HepG2 (cell line): ENCODE results near the gene TADA2B. TPM values are rescaled to one million over a fixed set of nuclear protein-coding genes. Genes with fewer than 3 reads are reported as not detected.
A peak's percentile ranks its signal among the peaks of the same experiment; 100 is the strongest.

Experiments
- CENPX ChIP-seq: sonication (generic); formaldehyde crosslinking; IDR thresholded peaks from 2 replicates; pipeline ENCODE4 v1.9.0; 2021; ENCODE audit warnings: mild to moderate bottlenecking, missing genetic modification reagents, moderate library complexity
- DNMT1 ChIP-seq: sonication (generic); formaldehyde crosslinking; IDR thresholded peaks from 2 replicates; pipeline ENCODE4 v1.5.1; 2020; ENCODE audit warnings: mild to moderate bottlenecking, missing genetic modification reagents
- FOXJ3 ChIP-seq: sonication (generic); formaldehyde crosslinking; IDR thresholded peaks from 2 replicates; pipeline ENCODE4 v1.4.0; 2020; ENCODE audit warnings: missing genetic modification reagents, mild to moderate bottlenecking, borderline replicate concordance
- GPN1 ChIP-seq: sonication (generic); formaldehyde crosslinking; IDR thresholded peaks from 2 replicates; pipeline ENCODE4 v1.5.1; 2020; ENCODE audit warnings: missing genetic modification reagents, borderline replicate concordance
- HDAC2 ChIP-seq: sonication (generic); formaldehyde crosslinking; IDR thresholded peaks from 2 replicates; pipeline ENCODE4 v1.4.0; 2020; ENCODE audit warnings: missing genetic modification reagents
- HES4 ChIP-seq: sonication (generic); formaldehyde crosslinking; IDR thresholded peaks from 2 replicates; pipeline ENCODE4 v1.9.0; 2021; ENCODE audit warnings: mild to moderate bottlenecking, missing genetic modification reagents, borderline replicate concordance
- HOXA3 ChIP-seq: sonication (generic); formaldehyde crosslinking; IDR thresholded peaks from 2 replicates; pipeline ENCODE4 v1.5.0; 2020; ENCODE audit warnings: missing genetic modification reagents
- JUNB ChIP-seq: sonication (generic); formaldehyde crosslinking; IDR thresholded peaks from 2 replicates; pipeline ENCODE4 v1.8.0; 2022; ENCODE audit warnings: missing genetic modification reagents, mild to moderate bottlenecking, borderline replicate concordance
- KAT8 ChIP-seq: IDR thresholded peaks from 2 replicates; pipeline ENCODE4 v1.6.1; 2016; ENCODE audit warnings: missing genetic modification reagents, missing compliant biosample characterization
- KDM1A ChIP-seq: IDR thresholded peaks from 2 replicates; pipeline ENCODE4 v1.6.1; 2016; ENCODE audit warnings: missing compliant biosample characterization
- SAP130 ChIP-seq: IDR thresholded peaks from 2 replicates; pipeline ENCODE4 v1.6.1; 2016; ENCODE audit warnings: low read depth
- SCMH1 ChIP-seq: sonication (generic); formaldehyde crosslinking; IDR thresholded peaks from 2 replicates; pipeline ENCODE4 v1.9.0; 2021; ENCODE audit warnings: missing genetic modification reagents, mild to moderate bottlenecking, borderline replicate concordance
- SMC3 ChIP-seq: IDR thresholded peaks from 2 replicates; pipeline ENCODE4 v1.6.1; 2011; ENCODE audit warnings: low read length, improper control_type of control experiment
- WIZ ChIP-seq: sonication (generic); formaldehyde crosslinking; IDR thresholded peaks from 2 replicates; pipeline ENCODE4 v1.5.1; 2020; ENCODE audit warnings: mild to moderate bottlenecking, missing genetic modification reagents
- XRCC5 ChIP-seq: fragments of 200-400 bp; formaldehyde crosslinking; optimal IDR thresholded peaks from 2 replicates; pipeline ENCODE3; 2017; ENCODE audit warnings: mild to moderate bottlenecking, low read length
- ZBTB20 ChIP-seq: sonication (generic); formaldehyde crosslinking; IDR thresholded peaks from 2 replicates; pipeline ENCODE4 v1.8.1; 2023; ENCODE audit warnings: missing genetic modification reagents, low read depth, mild to moderate bottlenecking, borderline replicate concordance
- ZFYVE20 ChIP-seq: sonication (generic); formaldehyde crosslinking; IDR thresholded peaks from 2 replicates; pipeline ENCODE4 v1.8.0; 2023; ENCODE audit warnings: low read depth, mild to moderate bottlenecking, moderate library complexity, missing genetic modification reagents, borderline replicate concordance
- ZMYM2 ChIP-seq: sonication (generic); formaldehyde crosslinking; IDR thresholded peaks from 2 replicates; pipeline ENCODE4 v1.8.0; 2022; ENCODE audit warnings: mild to moderate bottlenecking, missing genetic modification reagents
- ZNF138 ChIP-seq: sonication (generic); formaldehyde crosslinking; IDR thresholded peaks from 2 replicates; pipeline ENCODE4 v1.5.0; 2020; ENCODE audit warnings: mild to moderate bottlenecking, low read depth, missing genetic modification reagents
- ZNF256 ChIP-seq: sonication (generic); formaldehyde crosslinking; conservative IDR thresholded peaks from 2 replicates; pipeline ENCODE4 v1.4.0; 2020; ENCODE audit warnings: missing genetic modification reagents
- ZNF317 ChIP-seq: sonication (generic); formaldehyde crosslinking; IDR thresholded peaks from 2 replicates; pipeline ENCODE4 v1.5.0; 2020; ENCODE audit warnings: mild to moderate bottlenecking, missing genetic modification reagents
- ZNF577 ChIP-seq: sonication (generic); formaldehyde crosslinking; IDR thresholded peaks from 2 replicates; pipeline ENCODE4 v1.4.0; 2020; ENCODE audit warnings: mild to moderate bottlenecking, low read depth, missing genetic modification reagents, borderline replicate concordance
- ZNF616 ChIP-seq: sonication (generic); formaldehyde crosslinking; IDR thresholded peaks from 2 replicates; pipeline ENCODE4 v1.5.0; 2020; ENCODE audit warnings: low read depth, mild to moderate bottlenecking, missing genetic modification reagents
- polyA plus RNA-seq, 8 experiments: library from polyadenylated mRNA; depleted of rRNA in 3 of 8; stranded (reverse) in 7 of 8; unstranded in 1 of 8; fragments of >200 nt; fragmentation: Illumina TruSeq in 4 of 8; extraction: Trizol in 4 of 8; gene quantifications; 2 replicates each; pipeline versions ENCODE4 v1.2.1 to v1.2.3, GENCODE V29; 2011 to 2016; ENCODE audit warnings: low read depth in 4 of 8, missing spikeins in 1 of 8, mixed read lengths in 1 of 8; ENCODE audit not compliant: insufficient read depth in 1 of 8
- total RNA-seq, 5 experiments: library from RNA; depleted of rRNA; stranded (reverse); fragments of >200 nt; fragmentation: Illumina TruSeq; extraction: Trizol; gene quantifications; 2 replicates each; pipeline ENCODE4 v1.2.3, GENCODE V29; 2016; ENCODE audit warnings: low read depth in 1 of 5
- TF ChIP-seq, protein P1 (sequence below): IDR thresholded peaks from 2 replicates; pipeline ENCODE4 v1.6.1; 2016
- TF ChIP-seq, protein P2 (sequence below): sonication (generic); formaldehyde crosslinking; IDR thresholded peaks from 2 replicates; pipeline ENCODE4 v1.8.0; 2022; ENCODE audit warnings: mild to moderate bottlenecking, missing genetic modification reagents, borderline replicate concordance
- TF ChIP-seq, protein P3 (sequence below): sonication (generic); formaldehyde crosslinking; IDR thresholded peaks from 2 replicates; pipeline ENCODE4 v1.4.0; 2020; ENCODE audit warnings: missing genetic modification reagents

The TADA2B gene
- total and polyA plus RNA-seq, 2 of the 13 experiments (the other 11 are each of a cell fraction or from before 2014, with no cell fraction given) = 4.6 to 8.9 TPM

DNA sequence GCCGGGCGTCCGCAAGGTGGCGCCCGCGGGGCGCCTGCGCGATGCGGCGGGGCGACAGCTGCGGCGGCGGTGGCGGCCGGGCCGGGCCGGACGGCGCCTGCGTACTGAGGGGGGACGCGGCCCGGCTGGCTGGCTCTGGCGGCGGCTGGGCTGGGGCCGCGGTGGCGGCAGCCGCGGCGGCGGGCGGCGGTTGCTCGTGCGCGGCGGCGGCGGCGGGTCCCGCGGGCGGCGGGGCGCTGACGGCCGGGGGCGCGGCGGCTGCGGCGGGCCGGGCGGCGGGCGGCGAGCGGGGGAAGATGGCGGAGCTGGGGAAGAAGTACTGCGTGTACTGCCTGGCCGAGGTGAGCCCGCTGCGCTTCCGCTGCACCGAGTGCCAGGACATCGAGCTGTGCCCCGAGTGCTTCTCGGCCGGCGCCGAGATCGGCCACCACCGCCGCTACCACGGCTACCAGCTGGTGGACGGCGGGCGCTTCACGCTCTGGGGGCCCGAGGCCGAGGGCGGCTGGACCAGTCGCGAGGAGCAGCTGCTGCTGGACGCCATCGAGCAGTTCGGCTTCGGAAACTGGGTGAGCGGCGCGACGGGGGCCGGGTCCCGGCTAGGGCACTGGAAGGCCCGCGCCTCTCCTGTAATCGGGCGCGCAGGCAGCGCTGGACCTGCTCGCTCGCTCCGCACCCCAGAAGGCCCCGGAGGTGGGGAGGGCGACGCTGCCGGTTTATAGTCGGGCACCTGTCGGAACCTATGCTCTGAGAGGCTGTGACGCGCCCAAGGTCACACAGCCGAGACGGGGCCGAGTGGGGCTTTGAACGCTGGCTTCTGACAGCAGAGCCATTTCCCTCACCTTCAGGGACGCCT lies at the start of gene TADA2B (continued):
- 0 out of 2 replicates have a peak, but pooled peaks have one; percentile 10 for TF ChIP-seq FOXJ3
- TF ChIP-seq ZFYVE20 (CRISPR knock-in tag) = 0 out of 2 replicates have a peak, but pooled peaks have one; percentile 70
- TF ChIP-seq SAP130 (CRISPR knock-in tag) = peak; percentile 23
- TF ChIP-seq SMC3 = no peak
- no peak for TF ChIP-seq JUNB (CRISPR knock-in tag)
- TF ChIP-seq ZMYM2 (CRISPR knock-in tag) = peak; percentile 64; the same call in 1 of the 2 replicates
- TF ChIP-seq, protein P1, sequence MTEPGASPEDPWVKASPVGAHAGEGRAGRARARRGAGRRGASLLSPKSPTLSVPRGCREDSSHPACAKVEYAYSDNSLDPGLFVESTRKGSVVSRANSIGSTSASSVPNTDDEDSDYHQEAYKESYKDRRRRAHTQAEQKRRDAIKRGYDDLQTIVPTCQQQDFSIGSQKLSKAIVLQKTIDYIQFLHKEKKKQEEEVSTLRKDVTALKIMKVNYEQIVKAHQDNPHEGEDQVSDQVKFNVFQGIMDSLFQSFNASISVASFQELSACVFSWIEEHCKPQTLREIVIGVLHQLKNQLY (CRISPR knock-in tag) = no peak
- peak; percentile 68; the same call in 1 of the 2 replicates for TF ChIP-seq ZNF256 (CRISPR knock-in tag)
- TF ChIP-seq ZNF577 = no peak
- no peak for TF ChIP-seq XRCC5
- 0 out of 2 replicates have a peak, but pooled peaks have one; percentile 46 for TF ChIP-seq WIZ (CRISPR knock-in tag)
- no peak for TF ChIP-seq SCMH1 (CRISPR knock-in tag)
- peak; percentile 80 for TF ChIP-seq DNMT1 (CRISPR knock-in tag)
- TF ChIP-seq, protein P2, sequence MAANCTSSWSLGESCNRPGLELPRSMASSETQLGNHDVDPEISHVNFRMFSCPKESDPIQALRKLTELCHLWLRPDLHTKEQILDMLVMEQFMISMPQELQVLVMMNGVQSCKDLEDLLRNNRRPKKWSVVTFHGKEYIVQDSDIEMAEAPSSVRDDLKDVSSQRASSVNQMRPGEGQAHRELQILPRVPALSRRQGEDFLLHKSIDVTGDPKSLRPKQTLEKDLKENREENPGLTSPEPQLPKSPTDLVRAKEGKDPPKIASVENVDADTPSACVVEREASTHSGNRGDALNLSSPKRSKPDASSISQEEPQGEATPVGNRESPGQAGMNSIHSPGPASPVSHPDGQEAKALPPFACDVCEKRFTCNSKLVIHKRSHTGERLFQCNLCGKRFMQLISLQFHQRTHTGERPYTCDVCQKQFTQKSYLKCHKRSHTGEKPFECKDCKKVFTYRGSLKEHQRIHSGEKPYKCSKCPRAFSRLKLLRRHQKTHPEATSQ = no peak
- no peak; the same call in 1 of the 2 replicates for TF ChIP-seq GPN1 (CRISPR knock-in tag)
- 0 out of 2 replicates have a peak, but pooled peaks have one; percentile 5 for TF ChIP-seq ZNF317 (CRISPR knock-in tag)
- TF ChIP-seq, protein P3, sequence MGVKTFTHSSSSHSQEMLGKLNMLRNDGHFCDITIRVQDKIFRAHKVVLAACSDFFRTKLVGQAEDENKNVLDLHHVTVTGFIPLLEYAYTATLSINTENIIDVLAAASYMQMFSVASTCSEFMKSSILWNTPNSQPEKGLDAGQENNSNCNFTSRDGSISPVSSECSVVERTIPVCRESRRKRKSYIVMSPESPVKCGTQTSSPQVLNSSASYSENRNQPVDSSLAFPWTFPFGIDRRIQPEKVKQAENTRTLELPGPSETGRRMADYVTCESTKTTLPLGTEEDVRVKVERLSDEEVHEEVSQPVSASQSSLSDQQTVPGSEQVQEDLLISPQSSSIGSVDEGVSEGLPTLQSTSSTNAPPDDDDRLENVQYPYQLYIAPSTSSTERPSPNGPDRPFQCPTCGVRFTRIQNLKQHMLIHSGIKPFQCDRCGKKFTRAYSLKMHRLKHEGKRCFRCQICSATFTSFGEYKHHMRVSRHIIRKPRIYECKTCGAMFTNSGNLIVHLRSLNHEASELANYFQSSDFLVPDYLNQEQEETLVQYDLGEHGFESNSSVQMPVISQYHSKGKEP (CRISPR knock-in tag) = no peak
- 0 out of 2 replicates have a peak, but pooled peaks have one; percentile 5 for TF ChIP-seq ZNF138 (CRISPR knock-in tag)
- TF ChIP-seq HES4 (CRISPR knock-in tag) = no peak
- no peak for TF ChIP-seq CENPX
- TF ChIP-seq KDM1A (CRISPR knock-in tag) = no peak
- 0 out of 2 replicates have a peak, but pooled peaks have one; percentile 25 for TF ChIP-seq ZNF616
- no peak for TF ChIP-seq HDAC2 (CRISPR knock-in tag)
- TF ChIP-seq ZBTB20 (CRISPR knock-in tag) = 0 out of 2 replicates have a peak, but pooled peaks have one; percentile 17
- TF ChIP-seq KAT8 (CRISPR knock-in tag) = no peak
- TF ChIP-seq HOXA3 = peak; percentile 15
